H9 (cell line): ENCODE data around the gene STX7. TPM values are rescaled to one million over a fixed set of nuclear protein-coding genes. Genes with fewer than 3 reads are reported as not detected.

Source experiments
- DNase-seq: peaks from one replicate; pipeline ENCODE4 v3.0.0-alpha.2; 2017
- H2AFZ ChIP-seq: one replicate; pipeline ENCODE4 v1.6.1; 2013; ENCODE audit warnings: mild to moderate bottlenecking, low read length, control low read depth, moderate library complexity
- H2AK5ac ChIP-seq: 2 replicates; pipeline ENCODE4 v1.6.1; 2013; ENCODE audit warnings: low read length, control low read depth, mixed read lengths; ENCODE audit not compliant: insufficient read length
- H2BK120ac ChIP-seq: one replicate; pipeline ENCODE4 v1.6.1; 2013; ENCODE audit warnings: low read depth, mild to moderate bottlenecking, low read length, control low read depth, inconsistent platforms; ENCODE audit not compliant: poor library complexity, severe bottlenecking
- H2BK12ac ChIP-seq: 2 replicates; pipeline ENCODE4 v1.6.1; 2013; ENCODE audit warnings: low read length, control low read depth, mixed read lengths, low read depth; ENCODE audit not compliant: insufficient read length
- H2BK15ac ChIP-seq: 2 replicates; pipeline ENCODE4 v1.6.1; 2013; ENCODE audit warnings: low read depth, low read length, control low read depth
- H2BK20ac ChIP-seq: one replicate; pipeline ENCODE4 v1.6.1; 2013; ENCODE audit warnings: low read depth, mild to moderate bottlenecking, low read length, control low read depth, inconsistent platforms; ENCODE audit not compliant: poor library complexity, severe bottlenecking
- H2BK5ac ChIP-seq: 2 replicates; pipeline ENCODE4 v1.6.1; 2013; ENCODE audit warnings: low read length, control low read depth, mixed read lengths; ENCODE audit not compliant: insufficient read length
- H3K14ac ChIP-seq: 2 replicates; pipeline ENCODE4 v1.6.1; 2013; ENCODE audit warnings: low read length, control low read depth; ENCODE audit not compliant: insufficient read depth
- H3K18ac ChIP-seq: 2 replicates; pipeline ENCODE4 v1.6.1; 2013; ENCODE audit warnings: low read depth, mild to moderate bottlenecking, mixed read lengths, low read length, control low read depth; ENCODE audit not compliant: insufficient read length
- H3K23ac ChIP-seq: 2 replicates; pipeline ENCODE4 v1.6.1; 2013; ENCODE audit warnings: low read length, control low read depth, mixed read lengths, low read depth; ENCODE audit not compliant: insufficient read length
- H3K23me2 ChIP-seq: 2 replicates; pipeline ENCODE4 v1.6.1; 2013; ENCODE audit warnings: low read depth, mild to moderate bottlenecking, mixed read lengths, low read length, control low read depth; ENCODE audit not compliant: insufficient read length, poor library complexity, severe bottlenecking
- H3K27ac ChIP-seq: 2 replicates; pipeline ENCODE4 v1.5.1; 2013; ENCODE audit warnings: low read length, control low read depth, mixed read lengths, low read depth; ENCODE audit not compliant: insufficient read length
- H3K27me3 ChIP-seq: 2 replicates; pipeline ENCODE4 v1.6.1; 2013; ENCODE audit warnings: low read length, control low read depth, inconsistent platforms; ENCODE audit not compliant: insufficient read depth
- H3K4ac ChIP-seq: 2 replicates; pipeline ENCODE4 v1.6.1; 2013; ENCODE audit warnings: low read depth, mild to moderate bottlenecking, control low read depth, inconsistent platforms, low read length, moderate library complexity
- H3K4me1 ChIP-seq: 2 replicates; pipeline ENCODE4 v1.6.1; 2013; ENCODE audit warnings: low read length, control low read depth, inconsistent platforms; ENCODE audit not compliant: insufficient read depth
- H3K4me2 ChIP-seq: 2 replicates; pipeline ENCODE4 v1.6.1; 2013; ENCODE audit warnings: low read length, control low read depth, mixed read lengths; ENCODE audit not compliant: insufficient read length, insufficient read depth
- H3K56ac ChIP-seq: 2 replicates; pipeline ENCODE4 v1.6.1; 2013; ENCODE audit warnings: low read depth, mild to moderate bottlenecking, mixed read lengths, low read length, control low read depth; ENCODE audit not compliant: insufficient read length
- H3K79me1 ChIP-seq: 2 replicates; pipeline ENCODE4 v1.6.1; 2013; ENCODE audit warnings: low read depth, mild to moderate bottlenecking, moderate library complexity, low read length, control low read depth, inconsistent platforms; ENCODE audit not compliant: insufficient read depth, poor library complexity, severe bottlenecking
- H3K79me2 ChIP-seq: 2 replicates; pipeline ENCODE4 v1.6.1; 2013; ENCODE audit warnings: low read length, control low read depth, inconsistent platforms; ENCODE audit not compliant: insufficient read depth
- H3K9ac ChIP-seq: 2 replicates; pipeline ENCODE4 v1.6.1; 2013; ENCODE audit warnings: low read length, control low read depth, mixed read lengths; ENCODE audit not compliant: insufficient read length; ENCODE audit errors: extremely low read depth
- H3K9me3 ChIP-seq: one replicate; pipeline ENCODE4 v1.6.1; 2013; ENCODE audit warnings: low read depth, low read length, inconsistent platforms; ENCODE audit not compliant: control insufficient read depth
- H3T11ph ChIP-seq: one replicate; pipeline ENCODE4 v1.6.1; 2013; ENCODE audit warnings: mild to moderate bottlenecking, low read length, control low read depth, inconsistent platforms
- H4K20me1 ChIP-seq: one replicate; pipeline ENCODE4 v1.6.1; 2013; ENCODE audit not compliant: control insufficient read depth, insufficient read length, insufficient read depth
- H4K5ac ChIP-seq: 2 replicates; pipeline ENCODE4 v1.6.1; 2013; ENCODE audit warnings: low read depth, mild to moderate bottlenecking, mixed read lengths, low read length, control low read depth; ENCODE audit not compliant: insufficient read length
- H4K8ac ChIP-seq: replicated peaks from 2 replicates; pipeline ENCODE4 v1.6.1; 2013; ENCODE audit warnings: low read length, control low read depth, mixed read lengths, low read depth; ENCODE audit not compliant: insufficient read length
- H4K91ac ChIP-seq: 2 replicates; pipeline ENCODE4 v1.6.1; 2013; ENCODE audit warnings: low read depth, mild to moderate bottlenecking, moderate library complexity, mixed read lengths, low read length, control low read depth; ENCODE audit not compliant: insufficient read length
- H3K27ac Mint-ChIP-seq, 3 experiments: 2 replicates in 2 of 3; 3 replicates in 1 of 3; pipeline ENCODE4 v1.8.0; 2020 to 2021; ENCODE audit warnings: mixed read lengths in 3 of 3, mild to moderate bottlenecking in 1 of 3, moderate library complexity in 1 of 3
- H3K27me3 Mint-ChIP-seq: 2 replicates; pipeline ENCODE4 v1.8.0; 2021; ENCODE audit warnings: low read depth, mild to moderate bottlenecking, moderate library complexity, mixed read lengths
- H3K36me3 Mint-ChIP-seq, 3 experiments: 2 replicates in 2 of 3; 3 replicates in 1 of 3; pipeline ENCODE4 v1.8.0; 2020 to 2021; ENCODE audit warnings: low read depth in 3 of 3, mixed read lengths in 3 of 3; ENCODE audit not compliant: insufficient read depth in 1 of 3
- H3K4me1 Mint-ChIP-seq, 2 experiments: 2 replicates each; pipeline ENCODE4 v1.8.0; 2020; ENCODE audit warnings: mixed read lengths in 2 of 2
- H3K4me3 Mint-ChIP-seq, 2 experiments: 2 replicates in 1 of 2; 3 replicates in 1 of 2; pipeline ENCODE4 v1.8.0; 2020 to 2021; ENCODE audit warnings: mild to moderate bottlenecking in 2 of 2, mixed read lengths in 2 of 2, moderate library complexity in 1 of 2
- H3K9me3 Mint-ChIP-seq, 2 experiments: 2 replicates in 1 of 2; 3 replicates in 1 of 2; pipeline ENCODE4 v1.8.0; 2020; ENCODE audit warnings: mild to moderate bottlenecking in 2 of 2, mixed read lengths in 2 of 2, moderate library complexity in 1 of 2
- WGBS: extraction: QIAGEN DNeasy Blood & Tissue Kit; methylation state at CpG from one replicate; pipeline ENCODE4 v1.1.7; 2013; ENCODE audit warnings: missing lambda C conversion rate, low lambda C conversion rate, mixed read lengths; ENCODE audit not compliant: insufficient read length; ENCODE audit errors: extremely low coverage; 5-methylcytosine and 5-hydroxymethylcytosine counted together
- total RNA-seq: library from RNA; stranded (reverse); gene quantifications from 2 replicates; pipeline ENCODE4 v1.2.1, GENCODE V29; 2021
- TF ChIP-seq, protein P1 (sequence below): fragments of 200-600 bp; sonication (generic); conservative IDR thresholded peaks from 3 replicates; pipeline ENCODE4 v1.8.0; 2021; ENCODE audit warnings: antibody characterized with exemption, mild to moderate bottlenecking

The STX7 gene
- total RNA-seq, 1 experiment from 2014 or later = 30.0 TPM

DNA sequence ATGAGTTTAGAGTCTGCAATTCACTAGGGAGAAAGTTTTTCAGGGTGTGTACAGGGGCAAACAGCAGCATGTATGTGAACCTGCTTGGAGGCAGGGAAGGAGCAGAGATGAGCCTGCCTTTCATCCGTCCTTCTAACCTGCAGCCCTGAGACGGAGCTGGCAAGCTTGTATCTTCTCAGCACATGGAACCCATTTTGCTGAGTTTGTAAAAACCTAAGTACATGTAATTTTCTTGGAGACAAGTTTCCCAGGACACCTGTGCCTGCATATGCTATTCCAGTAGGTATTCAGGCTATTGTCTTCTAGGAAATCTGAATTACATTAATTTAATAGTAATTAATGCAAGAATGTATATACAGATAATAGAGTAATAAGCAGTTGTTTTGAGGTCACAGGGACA, 82.8 kb downstream of the STX7 start:
- WGBS = no CpG with 5 or more reads among the region's 2 CpGs
- Mint-ChIP-seq H3K27me3 (no peaks in the 10 kb centered on the region), H3K4me1 (no peaks in the 10 kb centered on the region), H3K36me3 (no peaks in the 10 kb centered on the region), H3K9me3 (no peaks in the 10 kb centered on the region), H3K27ac (no peak overlapping the region), H3K4me3 (no peak overlapping the region)
- Histone ChIP-seq H2AK5ac (no peak overlapping the region), H4K5ac (no peak overlapping the region), H2BK120ac (no peak overlapping the region), H4K20me1 (no peaks in the 10 kb centered on the region), H2AFZ (no peak overlapping the region), H3K14ac (no peak overlapping the region), H3K56ac (no peak overlapping the region), H4K91ac (no peak overlapping the region), H2BK12ac (no peak overlapping the region), H3T11ph (no peak overlapping the region), H3K27me3 (no peaks in the 10 kb centered on the region), H3K79me2 (no peaks in the 10 kb centered on the region), H4K8ac (no peak overlapping the region), H3K9me3 (no peaks in the 10 kb centered on the region), H3K23me2 (no peaks in the 10 kb centered on the region), H3K27ac (no peak overlapping the region), H3K9ac (no peak overlapping the region), H2BK20ac (no peak overlapping the region), H3K4me2 (no peak overlapping the region), H2BK5ac (no peak overlapping the region), H3K4me1 (no peaks in the 10 kb centered on the region), H2BK15ac (no peak overlapping the region), H3K18ac (no peak overlapping the region), H3K79me1 (no peaks in the 10 kb centered on the region), H3K4ac (no peak overlapping the region), H3K23ac (no peak overlapping the region)
- DNase-seq = no peak
- TF ChIP-seq, protein P1, sequence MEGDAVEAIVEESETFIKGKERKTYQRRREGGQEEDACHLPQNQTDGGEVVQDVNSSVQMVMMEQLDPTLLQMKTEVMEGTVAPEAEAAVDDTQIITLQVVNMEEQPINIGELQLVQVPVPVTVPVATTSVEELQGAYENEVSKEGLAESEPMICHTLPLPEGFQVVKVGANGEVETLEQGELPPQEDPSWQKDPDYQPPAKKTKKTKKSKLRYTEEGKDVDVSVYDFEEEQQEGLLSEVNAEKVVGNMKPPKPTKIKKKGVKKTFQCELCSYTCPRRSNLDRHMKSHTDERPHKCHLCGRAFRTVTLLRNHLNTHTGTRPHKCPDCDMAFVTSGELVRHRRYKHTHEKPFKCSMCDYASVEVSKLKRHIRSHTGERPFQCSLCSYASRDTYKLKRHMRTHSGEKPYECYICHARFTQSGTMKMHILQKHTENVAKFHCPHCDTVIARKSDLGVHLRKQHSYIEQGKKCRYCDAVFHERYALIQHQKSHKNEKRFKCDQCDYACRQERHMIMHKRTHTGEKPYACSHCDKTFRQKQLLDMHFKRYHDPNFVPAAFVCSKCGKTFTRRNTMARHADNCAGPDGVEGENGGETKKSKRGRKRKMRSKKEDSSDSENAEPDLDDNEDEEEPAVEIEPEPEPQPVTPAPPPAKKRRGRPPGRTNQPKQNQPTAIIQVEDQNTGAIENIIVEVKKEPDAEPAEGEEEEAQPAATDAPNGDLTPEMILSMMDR = no peak
